Fibroblast of skin of right quadriceps (primary cell): Measurements from ENCODE around the gene FILIP1.
A peak's percentile ranks its signal among the peaks of the same experiment; 100 is the strongest.

ENCODE experiments used
- DNase-seq: peaks from one replicate; pipeline ENCODE4 v3.0.0-alpha.2; 2013

The FILIP1 gene

GRCh38 chr6:75494290-75494689 is 690 bp upstream of the FILIP1 start:
- no peak for DNase-seq

GRCh38 chr6:75492386-75493153 is 1.0 kb downstream of the FILIP1 start:
- DNase-seq = no peak

GRCh38 chr6:75491291-75491690 is 2.3 kb downstream of the FILIP1 start:
- DNase-seq = no peak

- no peak for DNase-seq
Observed at GRCh38 chr6:75490706-75491105, 2.9 kb downstream of the FILIP1 start.

GRCh38 chr6:75489025-75489424 is 4.6 kb downstream of the FILIP1 start:
- DNase-seq = peak; percentile 34

- DNase-seq = peak; percentile 65
Observed at GRCh38 chr6:75488033-75488432, 5.6 kb downstream of the FILIP1 start.

- no peak for DNase-seq
Observed at GRCh38 chr6:75486850-75487518, 6.6 kb downstream of the FILIP1 start.

- DNase-seq = no peak
Observed at GRCh38 chr6:75484535-75484934, 9.1 kb downstream of the FILIP1 start.

- no peak for DNase-seq
Observed at GRCh38 chr6:75483136-75483952, 10.3 kb downstream of the FILIP1 start.

- DNase-seq = peak; percentile 86
Observed at GRCh38 chr6:75481936-75482593, 11.5 kb downstream of the FILIP1 start.

- DNase-seq = peak; percentile 28
Observed at GRCh38 chr6:75481394-75481793, 12.2 kb downstream of the FILIP1 start.

GRCh38 chr6:75480425-75480824 is 13.2 kb downstream of the FILIP1 start:
- peak; percentile 53 for DNase-seq

- no peak for DNase-seq
Observed at GRCh38 chr6:75479712-75480111, 13.9 kb downstream of the FILIP1 start.

- no peak for DNase-seq
Observed at GRCh38 chr6:75478929-75479328, 14.7 kb downstream of the FILIP1 start.

- no peak for DNase-seq
Observed at GRCh38 chr6:75472885-75473284, 20.7 kb downstream of the FILIP1 start.

- DNase-seq = no peak
Observed at GRCh38 chr6:75467966-75468365, 25.6 kb downstream of the FILIP1 start.

GRCh38 chr6:75467284-75467683 is 26.3 kb downstream of the FILIP1 start:
- no peak for DNase-seq

GRCh38 chr6:75466636-75467035 is 27.0 kb downstream of the FILIP1 start:
- DNase-seq = no peak

GRCh38 chr6:75463908-75464307 is 29.7 kb downstream of the FILIP1 start:
- no peak for DNase-seq

GRCh38 chr6:75463061-75463460 is 30.5 kb downstream of the FILIP1 start:
- DNase-seq = no peak

- DNase-seq = peak; percentile 28
Observed at GRCh38 chr6:75460681-75461080, 32.9 kb downstream of the FILIP1 start.

GRCh38 chr6:75458895-75459294 is 34.7 kb downstream of the FILIP1 start:
- DNase-seq = peak; percentile 60

GRCh38 chr6:75450903-75451302 is 42.7 kb downstream of the FILIP1 start:
- DNase-seq = no peak
